Testis (tissue), 2 donors: ENCODE data around the gene KIAA2012.

ENCODE experiments used
- CTCF ChIP-seq, 3 experiments: fragments of 450-650 bp in 2 of 3; fragments of 200-600 bp in 1 of 3; sonication (generic) in 1 of 3; IDR thresholded peaks; one replicate each; pipeline ENCODE4 v1.5.1; 2016 to 2019; ENCODE audit warnings: antibody characterized with exemption in 3 of 3, mild to moderate bottlenecking in 2 of 3, moderate library complexity in 1 of 3
- POLR2A ChIP-seq: fragments of 450-650 bp; IDR thresholded peaks from one replicate; pipeline ENCODE4 v1.6.1; 2017; ENCODE audit warnings: antibody characterized with exemption, mild to moderate bottlenecking, moderate library complexity

GRCh38 chr2:202185156-202185555 lies 112.1 kb downstream of the KIAA2012 start:
- TF ChIP-seq CTCF (IDR thresholded peaks at IDR 0.05) (no peak), POLR2A (no peak)
